Measurements from ENCODE around the gene OR8J1.

GRCh38 chr11:56333156-56333555, 20.9 kb upstream of the OR8J1 start:
- TF ChIP-seq TAF1 (IDR thresholded peaks at IDR 0.05; ENCODE audit: low read depth, low read length) (no peak), POLR2A (IDR thresholded peaks at IDR 0.05; ENCODE audit: low read depth, low read length) (no peak), SPI1 (IDR thresholded peaks at IDR 0.05; ENCODE audit: low read depth, low read length) (no peak), POLR2AphosphoS5 (IDR thresholded peaks at IDR 0.05; ENCODE audit: low read depth, low read length) (no peak)

Measured in GM12891 (cell line).